Nephron (organoid): Measurements from ENCODE around the gene TMEM170B.
A peak's percentile ranks its signal among the peaks of the same experiment; 100 is the strongest.

ENCODE experiments used
- H3K27ac Mint-ChIP-seq, 3 experiments: 2 replicates each; pipeline ENCODE4 v1.8.0; 2020; ENCODE audit warnings: mixed read lengths in 3 of 3, mild to moderate bottlenecking in 2 of 3, moderate library complexity in 1 of 3
- H3K27me3 Mint-ChIP-seq: 2 replicates; pipeline ENCODE4 v1.8.0; 2021; ENCODE audit warnings: low read depth, mild to moderate bottlenecking, moderate library complexity, mixed read lengths
- H3K36me3 Mint-ChIP-seq: 2 replicates; pipeline ENCODE4 v1.8.0; 2020; ENCODE audit warnings: low read depth, mixed read lengths
- H3K4me1 Mint-ChIP-seq: 2 replicates; pipeline ENCODE4 v1.8.0; 2020; ENCODE audit warnings: mixed read lengths
- H3K4me3 Mint-ChIP-seq, 3 experiments: 2 replicates each; pipeline ENCODE4 v1.8.0; 2020; ENCODE audit warnings: mild to moderate bottlenecking in 3 of 3, mixed read lengths in 3 of 3, moderate library complexity in 2 of 3
- H3K9me3 Mint-ChIP-seq: 2 replicates; pipeline ENCODE4 v1.8.0; 2020; ENCODE audit warnings: mixed read lengths
- TF ChIP-seq, protein P1 (sequence below), 3 experiments: fragments of 200-600 bp; sonication (generic); IDR thresholded peaks; one replicate each; pipeline ENCODE4 v1.5.0; 2021; ENCODE audit warnings: antibody characterized with exemption in 3 of 3; ENCODE audit not compliant: unreplicated experiment in 3 of 3

TMEM170B gene

DNA sequence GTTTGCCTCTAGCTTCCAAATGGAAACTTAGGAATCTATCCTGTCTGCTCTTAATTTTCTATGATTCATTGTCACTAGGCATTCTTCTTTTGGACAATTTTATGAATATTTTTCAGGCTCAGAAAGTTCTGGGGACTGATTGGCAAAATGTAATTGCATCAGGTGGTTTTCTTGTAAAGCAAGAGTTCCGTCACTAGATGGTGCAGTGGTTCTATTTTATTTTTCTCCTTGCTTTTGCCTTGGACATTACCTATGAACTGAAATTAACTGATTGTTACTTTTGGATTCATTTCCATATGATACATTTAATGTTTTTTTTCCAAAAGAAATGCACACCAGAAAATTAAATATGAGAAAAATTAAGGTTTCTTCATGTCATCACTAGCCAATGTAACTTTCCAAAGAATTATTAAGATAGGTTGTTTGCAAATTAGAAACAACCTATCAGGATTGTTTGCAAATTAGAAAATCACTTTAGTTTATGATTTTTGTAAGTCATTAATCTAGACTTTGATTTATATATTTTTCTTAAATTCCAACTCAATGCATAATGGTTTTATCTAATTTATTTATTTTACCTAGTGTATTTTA, 48.0 kb downstream of the TMEM170B start:
- TF ChIP-seq, protein P1, sequence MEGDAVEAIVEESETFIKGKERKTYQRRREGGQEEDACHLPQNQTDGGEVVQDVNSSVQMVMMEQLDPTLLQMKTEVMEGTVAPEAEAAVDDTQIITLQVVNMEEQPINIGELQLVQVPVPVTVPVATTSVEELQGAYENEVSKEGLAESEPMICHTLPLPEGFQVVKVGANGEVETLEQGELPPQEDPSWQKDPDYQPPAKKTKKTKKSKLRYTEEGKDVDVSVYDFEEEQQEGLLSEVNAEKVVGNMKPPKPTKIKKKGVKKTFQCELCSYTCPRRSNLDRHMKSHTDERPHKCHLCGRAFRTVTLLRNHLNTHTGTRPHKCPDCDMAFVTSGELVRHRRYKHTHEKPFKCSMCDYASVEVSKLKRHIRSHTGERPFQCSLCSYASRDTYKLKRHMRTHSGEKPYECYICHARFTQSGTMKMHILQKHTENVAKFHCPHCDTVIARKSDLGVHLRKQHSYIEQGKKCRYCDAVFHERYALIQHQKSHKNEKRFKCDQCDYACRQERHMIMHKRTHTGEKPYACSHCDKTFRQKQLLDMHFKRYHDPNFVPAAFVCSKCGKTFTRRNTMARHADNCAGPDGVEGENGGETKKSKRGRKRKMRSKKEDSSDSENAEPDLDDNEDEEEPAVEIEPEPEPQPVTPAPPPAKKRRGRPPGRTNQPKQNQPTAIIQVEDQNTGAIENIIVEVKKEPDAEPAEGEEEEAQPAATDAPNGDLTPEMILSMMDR (IDR thresholded peaks at IDR 0.05; ENCODE audit: unreplicated experiment in 3 of 3), result peak; percentile 63 to 75 (median 72)
- peak overlapping the region in 2 of 3 experiments; percentile 5 to 52 for H3K27ac Mint-ChIP-seq

GRCh38 chr6:11586117-11586516, 48.6 kb downstream of the TMEM170B start:
- TF ChIP-seq, protein P1 (IDR thresholded peaks at IDR 0.05; ENCODE audit: unreplicated experiment in 3 of 3), result no peak
- Mint-ChIP-seq H3K9me3 (no peaks in the 10 kb centered on the region), H3K27ac (peak overlapping the region in 2 of 3 experiments; percentile 52 to 73), H3K27me3 (no peaks in the 10 kb centered on the region), H3K4me3 (no peak overlapping the region), H3K36me3 (no peaks in the 10 kb centered on the region), H3K4me1 (peaks cover 15% of the 10 kb centered on the region)

More for the DNA sequence above, 48.0 kb downstream of the TMEM170B start:
- no peak overlapping the region for H3K4me3 Mint-ChIP-seq
- H3K4me1 Mint-ChIP-seq, result peaks cover 15% of the 10 kb centered on the region
- no peaks in the 10 kb centered on the region for H3K27me3 Mint-ChIP-seq
- H3K9me3 Mint-ChIP-seq, result no peaks in the 10 kb centered on the region
- H3K36me3 Mint-ChIP-seq, result no peaks in the 10 kb centered on the region

DNA sequence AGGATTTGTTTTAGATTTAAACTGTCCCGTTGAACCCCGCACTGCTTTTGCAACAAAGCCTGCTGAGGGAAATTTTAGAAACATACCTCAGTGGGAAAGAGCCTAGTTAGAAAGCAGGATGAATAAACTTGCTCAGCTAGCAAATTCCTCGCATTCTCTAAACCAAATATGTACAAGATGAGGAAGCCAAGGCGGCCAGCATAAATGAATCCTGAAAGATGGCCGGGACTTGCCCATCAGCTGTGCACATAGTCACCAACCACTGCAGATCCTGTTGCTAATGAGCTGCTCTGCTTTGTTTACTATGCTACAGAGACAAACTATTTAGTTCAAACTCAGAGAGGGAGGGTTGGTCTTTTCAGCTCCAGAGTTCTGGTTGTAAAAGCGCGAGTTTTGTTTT, 49.0 kb downstream of the TMEM170B start:
- Mint-ChIP-seq H3K4me1 (peaks cover 15% of the 10 kb centered on the region), H3K36me3 (no peaks in the 10 kb centered on the region), H3K4me3 (no peak overlapping the region), H3K9me3 (no peaks in the 10 kb centered on the region), H3K27ac (peak overlapping the region; percentile 52 to 80 (median 73)), H3K27me3 (no peaks in the 10 kb centered on the region)
- TF ChIP-seq, protein P1 (IDR thresholded peaks at IDR 0.05; ENCODE audit: unreplicated experiment in 3 of 3), result no peak

- peaks cover 15% of the 10 kb centered on the region for H3K4me1 Mint-ChIP-seq
- H3K27me3 Mint-ChIP-seq, result peaks cover 7% of the 10 kb centered on the region
- H3K27ac Mint-ChIP-seq, result no peak overlapping the region
- H3K36me3 Mint-ChIP-seq, result no peaks in the 10 kb centered on the region
- no peaks in the 10 kb centered on the region for H3K9me3 Mint-ChIP-seq
- TF ChIP-seq, protein P1 (IDR thresholded peaks at IDR 0.05; ENCODE audit: unreplicated experiment in 3 of 3), result no peak
- H3K4me3 Mint-ChIP-seq, result no peak overlapping the region
These were observed 51.7 kb downstream of the TMEM170B start for GRCh38 chr6:11589261-11589660.

- TF ChIP-seq, protein P1 (IDR thresholded peaks at IDR 0.05; ENCODE audit: unreplicated experiment in 3 of 3), result no peak
- no peaks in the 10 kb centered on the region for H3K36me3 Mint-ChIP-seq
- H3K27me3 Mint-ChIP-seq, result peaks cover 7% of the 10 kb centered on the region
- peak overlapping the region in 2 of 3 experiments; percentile 3 to 32 for H3K27ac Mint-ChIP-seq
- H3K4me3 Mint-ChIP-seq, result no peak overlapping the region
- no peaks in the 10 kb centered on the region for H3K9me3 Mint-ChIP-seq
- H3K4me1 Mint-ChIP-seq, result peaks cover 5% of the 10 kb centered on the region
These were observed 54.9 kb downstream of the TMEM170B start for GRCh38 chr6:11592294-11592906.

DNA sequence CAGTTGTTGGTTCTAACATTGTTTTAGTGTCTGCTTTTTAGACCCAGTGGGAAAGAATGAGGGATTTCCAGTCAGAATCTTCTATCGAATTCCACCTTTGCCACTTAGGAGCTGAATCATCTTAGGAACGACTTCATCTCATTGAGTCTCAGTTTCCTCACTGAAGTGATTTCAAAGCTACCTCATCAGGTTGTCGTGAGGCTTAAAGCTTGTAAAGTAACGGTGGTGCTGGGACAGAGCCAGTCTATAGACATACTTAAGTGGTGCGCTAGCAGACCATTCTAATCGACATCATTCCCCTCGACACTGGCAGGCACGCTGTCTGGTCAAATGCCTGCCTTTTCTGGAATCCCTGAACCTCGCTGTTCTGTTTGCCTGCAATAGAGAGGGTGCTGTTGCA, 55.5 kb downstream of the TMEM170B start:
- H3K4me1 Mint-ChIP-seq, result peaks cover 5% of the 10 kb centered on the region
- H3K27me3 Mint-ChIP-seq, result peaks cover 7% of the 10 kb centered on the region
- no peaks in the 10 kb centered on the region for H3K9me3 Mint-ChIP-seq
- TF ChIP-seq, protein P1 (IDR thresholded peaks at IDR 0.05; ENCODE audit: unreplicated experiment in 3 of 3), result no peak
- no peaks in the 10 kb centered on the region for H3K36me3 Mint-ChIP-seq
- H3K4me3 Mint-ChIP-seq, result no peak overlapping the region
- no peak overlapping the region for H3K27ac Mint-ChIP-seq
